ENCODE data around the gene PTPRT. TPM values are rescaled to one million over a fixed set of nuclear protein-coding genes. Genes with fewer than 3 reads are reported as not detected.
"Not testable (repeated sequence)": the region's sequence is repeated elsewhere in the genome, so short reads cannot be mapped to it uniquely, and the experiment has no call there.

The PTPRT gene
- total RNA-seq, 1 donor from 2014 or later = 0.19 TPM

GRCh38 chr20:42957018-42957703 is 232.5 kb downstream of the PTPRT start:
- DNase-seq (ENCODE audit: missing footprints) (no peak), ATAC-seq (no peak)
- intact Hi-C loops (cut with DNase I) = no loop called here

- no peak for DNase-seq (ENCODE audit: missing footprints)
- no peak for ATAC-seq
- intact Hi-C loops (cut with DNase I) = no loop called here
Observed at GRCh38 chr20:42955713-42956112, 234.0 kb downstream of the PTPRT start.

GRCh38 chr20:42954951-42955350 is 234.8 kb downstream of the PTPRT start:
- intact Hi-C loops (cut with DNase I) = no loop called here
- no peak for DNase-seq (ENCODE audit: missing footprints)
- ATAC-seq = no peak

GRCh38 chr20:42949950-42950349 is 239.8 kb downstream of the PTPRT start:
- DNase-seq (ENCODE audit: missing footprints) (no peak), ATAC-seq (no peak)
- intact Hi-C loops (cut with DNase I) = no loop called here

- intact Hi-C loops (cut with DNase I) = no loop called here
- no peak for ATAC-seq
- DNase-seq (ENCODE audit: missing footprints) = no peak
Observed at GRCh38 chr20:42945234-42945994, 244.3 kb downstream of the PTPRT start.

- intact Hi-C loops (cut with DNase I) = no loop called here
- ATAC-seq (no peak), DNase-seq (ENCODE audit: missing footprints) (no peak)
Observed at GRCh38 chr20:42941629-42942028, 248.1 kb downstream of the PTPRT start.

- no peak for DNase-seq (ENCODE audit: missing footprints)
- intact Hi-C loops (cut with DNase I) = no loop called here
- ATAC-seq = no peak
Observed at GRCh38 chr20:42938441-42939205, 251.1 kb downstream of the PTPRT start.

- ATAC-seq (no peak), DNase-seq (ENCODE audit: missing footprints) (no peak)
- intact Hi-C loops (cut with DNase I) = no loop called here
Observed at GRCh38 chr20:42936482-42936881, 253.2 kb downstream of the PTPRT start.

- ATAC-seq = no peak
- intact Hi-C loops (cut with DNase I) = no loop called here
- no peak for DNase-seq (ENCODE audit: missing footprints)
Observed at GRCh38 chr20:42924215-42924614, 265.5 kb downstream of the PTPRT start.

- DNase-seq (ENCODE audit: missing footprints) (no peak), ATAC-seq (no peak)
- intact Hi-C loops (cut with DNase I) = no loop called here
Observed at GRCh38 chr20:42923348-42923918, 266.3 kb downstream of the PTPRT start.

GRCh38 chr20:42920776-42921175 is 268.9 kb downstream of the PTPRT start:
- ATAC-seq = no peak
- intact Hi-C loops (cut with DNase I) = no loop called here

GRCh38 chr20:42919316-42919715 is 270.4 kb downstream of the PTPRT start:
- ATAC-seq = no peak
- DNase-seq (ENCODE audit: missing footprints) = no peak
- intact Hi-C loops (cut with DNase I) = no loop called here

More at GRCh38 chr20:42920776-42921175, 268.9 kb downstream of the PTPRT start:
- DNase-seq (ENCODE audit: missing footprints) = no peak

- intact Hi-C loops (cut with DNase I) = no loop called here
- ATAC-seq = no peak
Observed at GRCh38 chr20:42915081-42915480, 274.6 kb downstream of the PTPRT start.

GRCh38 chr20:42914302-42914701 is 275.4 kb downstream of the PTPRT start:
- no peak for DNase-seq (ENCODE audit: missing footprints)
- no peak for ATAC-seq
- intact Hi-C loops (cut with DNase I) = no loop called here

More at GRCh38 chr20:42915081-42915480, 274.6 kb downstream of the PTPRT start:
- DNase-seq (ENCODE audit: missing footprints) = no peak

GRCh38 chr20:42910808-42911207 is 278.9 kb downstream of the PTPRT start:
- intact Hi-C loops (cut with DNase I); DNase-seq (ENCODE audit: missing footprints); ATAC-seq: not testable (repeated sequence)

GRCh38 chr20:42907730-42908129 is 282.0 kb downstream of the PTPRT start:
- ATAC-seq (no peak), DNase-seq (ENCODE audit: missing footprints) (no peak)
- intact Hi-C loops (cut with DNase I) = no loop called here

- intact Hi-C loops (cut with DNase I) = no loop called here
- DNase-seq (ENCODE audit: missing footprints) (no peak), ATAC-seq (peak; percentile 59)
Observed at GRCh38 chr20:42906120-42906519, 283.6 kb downstream of the PTPRT start.

GRCh38 chr20:42902509-42902908 is 287.2 kb downstream of the PTPRT start:
- no peak for DNase-seq (ENCODE audit: missing footprints)
- no peak for ATAC-seq
- intact Hi-C loops (cut with DNase I) = no loop called here

GRCh38 chr20:42901689-42902440 is 287.8 kb downstream of the PTPRT start:
- DNase-seq (ENCODE audit: missing footprints) = no peak
- intact Hi-C loops (cut with DNase I) = no loop called here
- ATAC-seq = peak; percentile 94

All from Right ventricle myocardium inferior (tissue), 1 donor.